Trophoblast cell (in vitro differentiated cells and primary cell): ENCODE results near the gene IFT80.

Experiments used
- DNase-seq, 2 donors: peaks; one replicate each; pipeline ENCODE4 v3.0.0-alpha.2; 2016
- H2AFZ ChIP-seq: 2 replicates; pipeline ENCODE4 v1.6.1; 2013; ENCODE audit warnings: low read length, moderate library complexity, mild to moderate bottlenecking; ENCODE audit not compliant: insufficient read depth, poor library complexity
- H2AK5ac ChIP-seq: 2 replicates; pipeline ENCODE4 v1.6.1; 2013; ENCODE audit warnings: mild to moderate bottlenecking, low read length
- H2BK120ac ChIP-seq: 2 replicates; pipeline ENCODE4 v1.6.1; 2013; ENCODE audit warnings: low read length, mild to moderate bottlenecking, moderate library complexity; ENCODE audit not compliant: insufficient read depth, poor library complexity
- H2BK12ac ChIP-seq: 2 replicates; pipeline ENCODE4 v1.6.1; 2013; ENCODE audit warnings: mild to moderate bottlenecking, low read length, moderate library complexity
- H2BK5ac ChIP-seq: 2 replicates; pipeline ENCODE4 v1.6.1; 2013; ENCODE audit warnings: low read length, low read depth, moderate library complexity, mild to moderate bottlenecking; ENCODE audit not compliant: poor library complexity
- H3K14ac ChIP-seq: 2 replicates; pipeline ENCODE4 v1.6.1; 2013; ENCODE audit warnings: mild to moderate bottlenecking, low read length
- H3K18ac ChIP-seq: 2 replicates; pipeline ENCODE4 v1.6.1; 2013; ENCODE audit warnings: mild to moderate bottlenecking, low read length
- H3K23ac ChIP-seq: 2 replicates; pipeline ENCODE4 v1.6.1; 2013; ENCODE audit warnings: low read length
- H3K27ac ChIP-seq: 2 replicates; pipeline ENCODE4 v1.5.1; 2013; ENCODE audit warnings: low read depth, mild to moderate bottlenecking, inconsistent platforms, low read length, moderate library complexity
- H3K27me3 ChIP-seq: 2 replicates; pipeline ENCODE4 v1.6.1; 2013; ENCODE audit warnings: inconsistent platforms, mild to moderate bottlenecking, low read length, moderate library complexity; ENCODE audit not compliant: insufficient read depth
- H3K36me3 ChIP-seq, 2 experiments: 1 replicate in 1 of 2; 2 replicates in 1 of 2; pipeline ENCODE4 v1.6.1; 2013; ENCODE audit warnings: low read length in 2 of 2, mild to moderate bottlenecking in 2 of 2, moderate library complexity in 1 of 2; ENCODE audit not compliant: insufficient read depth in 2 of 2, control insufficient read depth in 1 of 2
- H3K4ac ChIP-seq: 2 replicates; pipeline ENCODE4 v1.6.1; 2013; ENCODE audit warnings: low read depth, mild to moderate bottlenecking, low read length, moderate library complexity
- H3K4me1 ChIP-seq, 2 experiments: 1 replicate in 1 of 2; 2 replicates in 1 of 2; pipeline ENCODE4 v1.6.1; 2013; ENCODE audit warnings: low read length in 2 of 2, mild to moderate bottlenecking in 2 of 2, moderate library complexity in 1 of 2; ENCODE audit not compliant: insufficient read depth in 2 of 2, control insufficient read depth in 1 of 2
- H3K4me2 ChIP-seq: 2 replicates; pipeline ENCODE4 v1.6.1; 2013; ENCODE audit warnings: inconsistent platforms, mild to moderate bottlenecking, low read length, moderate library complexity
- H3K4me3 ChIP-seq: 2 replicates; pipeline ENCODE4 v1.5.1; 2013; ENCODE audit warnings: mild to moderate bottlenecking, low read depth, low read length, inconsistent platforms
- H3K79me1 ChIP-seq: one replicate; pipeline ENCODE4 v1.6.1; 2013; ENCODE audit warnings: low read length
- H3K79me2 ChIP-seq: 2 replicates; pipeline ENCODE4 v1.6.1; 2013; ENCODE audit warnings: low read length, mild to moderate bottlenecking; ENCODE audit not compliant: control insufficient read depth, insufficient read depth, poor library complexity
- H3K9ac ChIP-seq: 2 replicates; pipeline ENCODE4 v1.6.1; 2013; ENCODE audit warnings: mild to moderate bottlenecking, low read length
- H3K9me3 ChIP-seq: 2 replicates; pipeline ENCODE4 v1.6.1; 2013; ENCODE audit warnings: low read depth, mild to moderate bottlenecking, control low read depth, inconsistent platforms, low read length; ENCODE audit not compliant: insufficient read depth
- H4K12ac ChIP-seq: 2 replicates; pipeline ENCODE4 v1.6.1; 2013; ENCODE audit warnings: low read depth, mild to moderate bottlenecking, low read length, moderate library complexity
- H4K8ac ChIP-seq: 2 replicates; pipeline ENCODE4 v1.6.1; 2013; ENCODE audit warnings: low read depth, mild to moderate bottlenecking, low read length, moderate library complexity
- H4K91ac ChIP-seq: one replicate; pipeline ENCODE4 v1.6.1; 2013; ENCODE audit warnings: low read depth, mild to moderate bottlenecking, low read length, moderate library complexity
- WGBS: extraction: QIAGEN DNeasy Blood & Tissue Kit; methylation state at CpG from one replicate; pipeline ENCODE4 v1.1.7; 2013; ENCODE audit warnings: missing lambda C conversion rate; ENCODE audit not compliant: insufficient read length, insufficient coverage; ENCODE audit errors: extremely low coverage; 5-methylcytosine and 5-hydroxymethylcytosine counted together

IFT80 gene

GRCh38 chr3:160226026-160226907 lies 172.8 kb downstream of the IFT80 start:
- Histone ChIP-seq H3K4ac (no peak overlapping the region), H3K36me3 (no peaks in the 10 kb centered on the region), H4K8ac (no peak overlapping the region), H3K79me2 (no peaks in the 10 kb centered on the region), H3K9ac (no peak overlapping the region), H3K27me3 (peaks cover 34% of the 10 kb centered on the region), H4K12ac (no peak overlapping the region), H3K79me1 (no peaks in the 10 kb centered on the region), H3K4me2 (peak overlapping the region; percentile 99), H3K14ac (no peak overlapping the region), H2AFZ (peak overlapping the region; percentile 46), H3K9me3 (no peaks in the 10 kb centered on the region), H2BK5ac (no peak overlapping the region), H3K4me3 (peak overlapping the region; percentile 79), H2BK12ac (no peak overlapping the region), H3K4me1 (peaks cover 9 to 18% of the 10 kb centered on the region in 2 experiments), H3K27ac (no peak overlapping the region), H2AK5ac (no peak overlapping the region), H3K18ac (no peak overlapping the region), H4K91ac (no peak overlapping the region), H2BK120ac (no peak overlapping the region), H3K23ac (no peak overlapping the region)
- no peak for DNase-seq
- no CpG with 5 or more reads among the region's 87 CpGs for WGBS

GRCh38 chr3:160225176-160226025 lies 173.6 kb downstream of the IFT80 start, which contains the start of gene C3orf80:
Gene C3orf80 (plus strand): TSS chr3:160225422. CDS start chr3:160225636, 214 bp downstream.
- peaks cover 34% of the 10 kb centered on the region for H3K27me3 ChIP-seq
- H3K9me3 ChIP-seq: no peaks in the 10 kb centered on the region
- no CpG with 5 or more reads among the region's 104 CpGs for WGBS
- no peak within 1 kb of the TSS for H4K91ac ChIP-seq
- H2BK5ac ChIP-seq: no peak within 1 kb of the TSS
- no peaks in the 10 kb centered on the region for H3K79me1 ChIP-seq
- H2BK120ac ChIP-seq: no peak within 1 kb of the TSS
- H3K79me2 ChIP-seq: no peaks in the 10 kb centered on the region
- no peak within 1 kb of the TSS for H3K18ac ChIP-seq
- H3K4me1 ChIP-seq: peaks cover 9 to 18% of the 10 kb centered on the region in 2 experiments
- H2AK5ac ChIP-seq: no peak within 1 kb of the TSS
- no peak within 1 kb of the TSS for H4K12ac ChIP-seq
- no peak within 1 kb of the TSS for H3K27ac ChIP-seq
- H3K36me3 ChIP-seq: no peaks in the 10 kb centered on the region
- no peak within 1 kb of the TSS for H3K14ac ChIP-seq
- no peak within 1 kb of the TSS for H3K23ac ChIP-seq
- no peak within 1 kb of the TSS for H4K8ac ChIP-seq
- H3K9ac ChIP-seq: peak within 1 kb of the TSS; percentile 67
- peak within 1 kb of the TSS; percentile 79 for H3K4me3 ChIP-seq
- peak; percentile 14 to 59 for DNase-seq
- no peak within 1 kb of the TSS for H2BK12ac ChIP-seq
- no peak within 1 kb of the TSS for H3K4ac ChIP-seq
- H2AFZ ChIP-seq: peak within 1 kb of the TSS; percentile 35
- H3K4me2 ChIP-seq: peak within 1 kb of the TSS; percentile 99

- H3K23ac ChIP-seq: no peak overlapping the region
- no peak overlapping the region for H3K27ac ChIP-seq
Measured at GRCh38 chr3:160224811-160225175, 174.2 kb downstream of the IFT80 start.

GRCh38 chr3:160224256-160224655 lies 174.8 kb downstream of the IFT80 start:
- no peaks in the 10 kb centered on the region for H3K79me1 ChIP-seq
- H4K91ac ChIP-seq: no peak overlapping the region
- H3K23ac ChIP-seq: no peak overlapping the region
- no peak overlapping the region for H3K4me3 ChIP-seq
- H4K8ac ChIP-seq: no peak overlapping the region
- no peak overlapping the region for H2AFZ ChIP-seq
- H3K27ac ChIP-seq: no peak overlapping the region
- H2BK120ac ChIP-seq: no peak overlapping the region
- peaks cover 9 to 18% of the 10 kb centered on the region in 2 experiments for H3K4me1 ChIP-seq
- H3K79me2 ChIP-seq: no peaks in the 10 kb centered on the region
- H3K27me3 ChIP-seq: peaks cover 34% of the 10 kb centered on the region
- DNase-seq: no peak
- no peaks in the 10 kb centered on the region for H3K36me3 ChIP-seq
- no peak overlapping the region for H3K4me2 ChIP-seq
- no peak overlapping the region for H3K18ac ChIP-seq
- WGBS: no CpG with 5 or more reads among the region's 12 CpGs
- no peaks in the 10 kb centered on the region for H3K9me3 ChIP-seq
- H3K14ac ChIP-seq: no peak overlapping the region
- H4K12ac ChIP-seq: no peak overlapping the region
- no peak overlapping the region for H3K9ac ChIP-seq
- no peak overlapping the region for H3K4ac ChIP-seq
- H2AK5ac ChIP-seq: no peak overlapping the region
- no peak overlapping the region for H2BK5ac ChIP-seq
- H2BK12ac ChIP-seq: no peak overlapping the region

More at GRCh38 chr3:160224811-160225175, 174.2 kb downstream of the IFT80 start:
- DNase-seq: no peak
- no peak overlapping the region for H4K8ac ChIP-seq
- no peaks in the 10 kb centered on the region for H3K9me3 ChIP-seq
- no peaks in the 10 kb centered on the region for H3K79me2 ChIP-seq
- H2BK12ac ChIP-seq: no peak overlapping the region
- no peak overlapping the region for H3K14ac ChIP-seq
- peak overlapping the region; percentile 99 for H3K4me2 ChIP-seq
- H2AFZ ChIP-seq: no peak overlapping the region
- no peak overlapping the region for H2BK5ac ChIP-seq
- no peaks in the 10 kb centered on the region for H3K36me3 ChIP-seq
- H4K91ac ChIP-seq: no peak overlapping the region
- H4K12ac ChIP-seq: no peak overlapping the region
- H3K9ac ChIP-seq: no peak overlapping the region
- no peak overlapping the region for H3K18ac ChIP-seq
- WGBS: no CpG with 5 or more reads among the region's 16 CpGs
- no peaks in the 10 kb centered on the region for H3K79me1 ChIP-seq
- no peak overlapping the region for H2AK5ac ChIP-seq
- peaks cover 34% of the 10 kb centered on the region for H3K27me3 ChIP-seq
- no peak overlapping the region for H2BK120ac ChIP-seq
- peak overlapping the region; percentile 79 for H3K4me3 ChIP-seq
- H3K4ac ChIP-seq: no peak overlapping the region
- peaks cover 9 to 18% of the 10 kb centered on the region in 2 experiments for H3K4me1 ChIP-seq
